Fibroblast of the aortic adventitia (primary cell): ENCODE results near the gene SOWAHC. TPM values are rescaled to one million over a fixed set of nuclear protein-coding genes. Genes with fewer than 3 reads are reported as not detected.

ENCODE experiments used
- DNase-seq: peaks from one replicate; pipeline ENCODE4 v3.0.0-alpha.2; 2010; ENCODE audit warnings: low read depth
- H3K4me3 ChIP-seq: 2 replicates; pipeline ENCODE4 v1.5.1; 2011; ENCODE audit warnings: low read depth, mild to moderate bottlenecking, control low read depth, low read length, moderate library complexity
- CTCF ChIP-seq: IDR thresholded peaks from 2 replicates; pipeline ENCODE4 v1.5.1; 2011; ENCODE audit warnings: mild to moderate bottlenecking, low read length, control low read depth, inconsistent platforms; ENCODE audit not compliant: insufficient read depth
- total RNA-seq: library from RNA; depleted of rRNA; stranded (reverse); fragments of >200 nt; gene quantifications from 2 replicates; pipeline ENCODE4 v1.2.3, GENCODE V29; 2012; ENCODE audit warnings: low replicate concordance

SOWAHC gene
- total RNA-seq, 1 donor = 14.6 TPM

GRCh38 chr2:109629867-109630266 lies 15.7 kb downstream of the SOWAHC start:
- DNase-seq = no peak
- no peak for TF ChIP-seq CTCF
- H3K4me3 ChIP-seq = no peak overlapping the region

DNA sequence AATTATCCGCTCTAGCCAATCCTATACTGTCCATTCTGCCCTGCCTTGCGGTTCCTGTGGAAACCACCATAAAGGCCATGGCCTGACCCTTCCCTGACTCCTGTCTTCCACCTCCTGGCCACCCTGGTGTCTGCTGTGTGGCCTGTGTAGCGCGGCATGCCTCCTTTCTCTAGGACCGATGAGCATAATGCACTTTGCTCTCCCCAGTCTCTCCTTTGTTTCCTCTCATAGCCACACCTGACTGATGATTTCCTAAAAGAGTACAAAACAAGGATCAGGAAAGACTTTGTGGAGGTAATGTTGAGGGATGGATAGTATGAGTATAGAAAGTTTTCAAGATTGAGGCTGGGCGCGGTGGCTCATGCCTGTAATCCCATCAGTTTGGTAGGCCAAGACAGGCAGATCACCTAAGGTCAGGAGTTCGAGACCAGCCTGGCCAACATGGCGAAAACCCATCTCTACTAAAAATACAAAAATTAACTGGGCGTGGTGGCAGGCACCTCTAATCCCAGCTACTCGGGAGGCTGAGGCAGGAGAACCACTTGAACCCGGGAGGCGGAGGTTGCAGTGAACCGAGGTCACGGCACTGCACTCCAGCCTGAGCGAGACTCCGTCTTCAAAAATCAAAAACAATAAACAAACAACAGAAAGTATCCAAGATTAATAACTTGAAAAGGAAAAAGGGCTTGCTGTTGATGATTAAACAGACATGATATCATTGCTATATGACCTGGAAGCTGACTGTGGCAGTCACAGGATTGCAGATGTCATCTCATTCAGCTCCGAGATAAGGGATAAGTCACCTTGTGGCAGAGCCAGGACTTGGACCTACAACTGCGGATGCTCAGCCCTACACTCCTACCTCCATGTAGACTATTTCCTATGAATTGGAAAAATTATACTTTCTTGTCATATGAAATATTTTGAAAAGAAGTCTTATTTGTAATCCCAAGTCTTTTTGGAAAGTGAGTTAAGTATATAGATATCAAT lies 16.6 kb downstream of the SOWAHC start:
- TF ChIP-seq CTCF = no peak
- DNase-seq = no peak
- H3K4me3 ChIP-seq = no peak overlapping the region

GRCh38 chr2:109631741-109632140 lies 17.6 kb downstream of the SOWAHC start:
- no peak overlapping the region for H3K4me3 ChIP-seq
- no peak for TF ChIP-seq CTCF
- no peak for DNase-seq

GRCh38 chr2:109632158-109632789 lies 18.1 kb downstream of the SOWAHC start:
- H3K4me3 ChIP-seq = no peak overlapping the region
- TF ChIP-seq CTCF = no peak
- no peak for DNase-seq

DNA sequence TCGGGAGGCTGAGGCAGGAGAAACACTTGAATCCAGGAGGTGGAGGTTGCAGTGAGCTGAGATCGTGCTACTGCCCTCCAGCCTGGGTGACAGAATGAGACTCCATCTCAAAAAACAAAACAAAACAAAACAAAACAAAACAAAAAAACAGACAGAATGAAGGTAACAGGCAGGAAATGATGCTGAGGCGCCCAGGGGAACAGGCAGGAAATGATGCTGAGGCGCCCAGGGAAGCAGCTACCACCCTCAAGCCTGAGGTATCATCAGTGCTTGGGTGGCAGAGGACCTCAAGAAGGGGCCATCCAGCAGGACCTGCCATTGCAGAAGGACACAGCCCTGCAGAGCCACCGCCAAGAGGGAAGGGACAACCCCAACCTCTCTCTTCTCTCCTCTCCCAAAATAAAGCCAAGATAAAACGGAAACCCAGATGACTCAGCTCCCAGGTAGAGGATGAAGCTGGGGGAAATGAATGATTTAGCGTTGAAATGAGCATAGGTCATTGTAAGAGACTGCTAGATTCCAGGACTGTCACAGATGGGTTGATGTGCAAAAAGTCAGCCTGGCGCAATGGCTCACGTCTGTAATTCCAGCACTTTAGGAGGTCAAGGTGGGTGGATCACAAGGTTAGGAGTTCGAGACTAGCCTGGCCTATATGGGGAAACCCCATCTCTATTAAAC lies 19.3 kb downstream of the SOWAHC start:
- H3K4me3 ChIP-seq = no peak overlapping the region
- no peak for TF ChIP-seq CTCF
- DNase-seq = no peak

GRCh38 chr2:109635426-109636304 lies 21.5 kb downstream of the SOWAHC start:
- H3K4me3 ChIP-seq = no peak overlapping the region
- no peak for TF ChIP-seq CTCF
- no peak for DNase-seq
